ENCODE results near the gene ABCC5.
"Not testable (repeated sequence)": the region's sequence is repeated elsewhere in the genome, so short reads cannot be mapped to it uniquely, and the experiment has no call there.

ABCC5 gene

GRCh38 chr3:184018424-184018973 is 815 bp upstream of the ABCC5 start:
- DNase-seq = no peak
- intact Hi-C loops (cut with DNase I) = loop anchor here (5.0 to 10.0 kb wide), 2 partner anchors 116 to 121 kb away; partner anchors contain the start of gene EIF2B5

DNA sequence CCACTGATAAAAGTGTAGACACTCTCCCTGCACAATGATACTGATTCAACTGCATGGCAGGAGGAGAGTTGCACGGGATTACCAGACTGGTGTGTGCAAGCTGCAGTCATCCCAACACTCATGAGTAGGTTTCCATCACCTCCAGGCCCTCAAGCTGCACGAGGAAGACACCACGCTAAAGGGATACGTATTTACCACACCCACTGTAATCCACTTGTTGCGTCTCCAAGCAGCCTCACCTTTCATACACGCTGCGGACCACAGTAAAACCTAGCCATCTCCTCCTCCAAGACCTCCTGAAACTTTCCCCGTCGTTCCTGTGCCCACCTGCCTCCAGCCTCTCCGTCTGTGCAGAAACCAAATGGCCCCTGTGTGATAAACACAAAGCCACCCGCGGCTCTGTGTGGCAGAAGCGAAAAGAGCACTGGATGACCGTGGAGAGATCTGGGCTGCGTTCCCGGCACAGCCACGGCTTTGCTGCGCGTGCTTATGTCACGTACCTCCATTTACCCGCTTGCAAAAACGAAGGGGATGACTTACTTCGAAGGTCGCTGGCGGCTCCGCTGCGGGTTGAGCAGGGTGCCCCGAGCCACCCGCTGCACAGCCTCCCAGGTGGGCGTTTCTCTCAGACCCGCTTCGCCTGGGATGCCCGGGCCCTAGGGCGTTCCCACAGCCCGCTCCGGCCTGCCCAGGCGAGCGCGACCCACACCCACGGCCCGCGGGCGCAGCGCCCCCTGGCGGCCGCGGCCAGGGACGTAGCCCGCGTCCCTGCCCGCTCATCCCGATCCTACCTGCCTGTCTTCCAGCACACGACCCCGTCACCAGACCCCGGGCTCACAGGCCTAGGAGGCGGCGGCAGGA is 643 bp downstream of the ABCC5 start:
- peak; percentile 5 to 84 (median 60) for DNase-seq
- intact Hi-C loops (cut with DNase I) = loop anchor here (5.0 to 10.0 kb wide), 2 partner anchors 118 to 120 kb away; partner anchors contain the start of gene EIF2B5

DNA sequence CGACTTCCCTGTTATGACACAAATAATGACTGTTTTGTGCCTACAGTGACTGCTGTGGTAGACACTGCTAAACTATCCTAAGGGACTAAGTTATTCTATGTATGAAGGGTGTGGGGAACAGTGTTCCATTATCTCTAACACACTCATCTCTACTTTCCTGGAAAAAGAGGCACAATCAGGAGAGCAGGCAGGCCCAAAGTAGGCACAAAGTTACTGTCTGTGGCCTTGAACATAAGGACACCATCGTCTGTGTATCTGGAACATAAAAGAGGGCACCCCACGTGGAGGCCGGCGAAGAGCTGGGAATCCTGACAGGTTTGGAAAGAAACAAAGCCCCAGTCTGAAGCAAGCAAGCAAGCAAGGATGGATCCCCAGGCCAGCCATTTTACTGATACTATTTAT is 1.5 kb downstream of the ABCC5 start:
- DNase-seq = no peak
- intact Hi-C loops (cut with DNase I) = loop anchor here (5.0 to 10.0 kb wide), 2 partner anchors 119 kb away; partner anchors contain the start of gene EIF2B5

- no peak for DNase-seq
Measured at GRCh38 chr3:184015381-184016019, 2.2 kb downstream of the ABCC5 start.

DNA sequence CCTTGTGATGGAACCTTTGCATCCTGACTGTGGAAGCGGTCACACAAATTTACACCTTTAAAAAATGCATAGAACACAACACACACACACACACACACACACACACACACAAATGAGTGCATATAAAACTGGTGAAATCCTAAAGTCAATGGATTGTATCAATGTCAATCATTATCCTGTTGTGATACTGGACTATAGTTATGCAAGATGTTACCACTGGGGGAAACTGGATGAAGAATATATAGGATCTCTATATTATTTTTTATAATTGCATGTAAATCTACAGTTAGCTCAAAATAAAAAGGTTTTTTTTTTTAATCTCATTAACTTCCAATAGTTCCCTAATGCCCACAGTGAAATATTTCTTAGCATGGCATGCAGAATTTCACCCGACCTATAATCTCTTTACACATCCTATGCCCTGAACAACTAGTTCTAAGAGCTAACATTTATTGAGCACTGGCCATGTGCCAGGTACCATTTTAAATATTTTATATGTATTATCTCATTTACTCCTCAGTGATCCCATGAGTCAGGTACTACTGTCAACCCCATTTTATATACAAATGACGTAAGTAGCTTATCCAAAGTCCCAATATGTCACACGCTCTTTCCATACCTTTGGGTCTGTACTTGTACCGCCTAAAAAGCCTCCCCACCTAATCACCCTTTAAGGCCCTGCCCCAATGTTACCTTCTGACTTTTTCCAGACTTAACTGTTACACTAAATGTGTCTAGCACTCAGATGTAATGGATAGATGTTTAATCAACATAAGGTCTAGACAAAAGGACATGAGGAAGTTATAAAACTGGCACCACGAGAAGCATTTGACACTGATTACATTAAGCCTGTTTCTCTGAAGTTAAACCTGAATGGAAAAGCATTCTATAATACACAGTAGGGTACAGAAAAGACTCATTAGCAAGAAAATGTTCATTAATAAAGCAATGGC is 5.5 kb downstream of the ABCC5 start:
- intact Hi-C loops (cut with DNase I) = loop anchor here (10.0 kb wide), 1 partner anchor 123 kb away; the partner anchor contains the start of gene EIF2B5
- DNase-seq = no peak

More at GRCh38 chr3:184015381-184016019, 2.2 kb downstream of the ABCC5 start:
- intact Hi-C loops (cut with DNase I) = loop anchor here (5.0 to 10.0 kb wide), 2 partner anchors 118 to 119 kb away; partner anchors contain the start of gene EIF2B5

- no peak for DNase-seq
- intact Hi-C loops (cut with DNase I) = loop anchor here (10.0 kb wide), 1 partner anchor 123 kb away; the partner anchor contains the start of gene EIF2B5
Measured at GRCh38 chr3:184011230-184011876, 6.3 kb downstream of the ABCC5 start.

GRCh38 chr3:184008161-184008560 is 9.5 kb downstream of the ABCC5 start:
- no peak for DNase-seq
- intact Hi-C loops (cut with DNase I) = no loop called here

GRCh38 chr3:184007143-184007813 is 10.4 kb downstream of the ABCC5 start:
- DNase-seq; intact Hi-C loops (cut with DNase I): not testable (repeated sequence)

GRCh38 chr3:184005941-184006507 is 11.7 kb downstream of the ABCC5 start:
- peak in 38 of 42 donors; percentile 14 to 71 (median 38) for DNase-seq
- intact Hi-C loops (cut with DNase I) = no loop called here

- intact Hi-C loops (cut with DNase I) = no loop called here
Measured at GRCh38 chr3:184004476-184004875, 13.2 kb downstream of the ABCC5 start.

DNA sequence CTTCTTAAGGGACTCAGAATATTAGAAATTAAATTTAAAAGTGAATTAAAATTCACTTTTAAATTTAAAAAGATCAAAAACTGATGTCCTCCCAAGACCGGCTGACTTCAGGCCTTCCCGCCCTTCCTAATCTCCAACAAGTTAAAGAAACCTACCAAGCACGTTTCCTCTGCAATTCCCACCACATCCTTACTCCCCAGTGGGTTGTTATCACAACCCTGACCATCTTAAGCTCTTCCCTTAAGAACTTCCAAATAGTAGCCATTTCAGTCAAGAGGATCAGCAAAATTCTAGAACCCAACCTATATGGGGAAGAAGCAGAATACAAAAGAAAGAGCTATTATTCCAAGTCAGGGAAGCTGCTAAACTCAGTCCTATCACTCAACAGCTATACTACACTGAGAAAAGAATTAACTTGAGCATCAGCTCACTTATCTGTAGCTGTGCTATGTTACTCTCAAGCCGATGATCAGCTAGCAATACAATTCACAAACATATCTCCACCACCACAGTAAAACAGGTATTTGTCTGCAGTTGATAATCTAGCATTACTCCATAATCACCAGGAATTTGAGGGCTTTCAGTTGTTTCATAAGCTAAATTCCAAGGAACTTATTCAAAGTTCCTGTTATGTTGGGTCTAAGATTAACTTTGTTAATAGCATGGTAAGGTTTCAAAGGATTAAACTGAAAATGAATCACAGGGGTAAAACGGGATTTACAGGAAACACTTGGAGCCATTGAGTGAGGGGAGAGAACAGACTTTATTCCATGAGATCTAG is 14.3 kb downstream of the ABCC5 start:
- intact Hi-C loops (cut with DNase I) = no loop called here
- no peak for DNase-seq

More at GRCh38 chr3:184004476-184004875, 13.2 kb downstream of the ABCC5 start:
- peak in 1 of 42 donors; percentile 24 for DNase-seq

DNA sequence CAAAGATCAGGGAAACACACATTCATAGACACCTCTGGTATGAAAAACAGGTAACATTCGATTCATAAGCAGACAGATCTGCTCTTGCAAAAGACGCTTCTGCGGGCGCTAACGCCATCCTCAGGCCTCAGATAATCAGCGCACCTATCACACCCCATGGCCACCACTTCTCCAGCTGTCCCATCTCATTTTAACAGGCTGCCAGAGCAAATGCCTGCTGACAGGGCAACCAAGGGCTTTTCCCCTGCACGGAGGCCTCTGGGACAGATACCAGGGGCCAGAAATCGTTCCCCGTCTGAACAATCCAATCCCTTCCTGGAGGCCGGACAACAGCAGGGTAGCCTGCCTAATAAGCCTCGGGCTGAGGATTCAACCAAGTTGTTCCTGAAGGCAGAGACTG is 15.2 kb downstream of the ABCC5 start:
- DNase-seq = no peak
- intact Hi-C loops (cut with DNase I) = no loop called here

DNA sequence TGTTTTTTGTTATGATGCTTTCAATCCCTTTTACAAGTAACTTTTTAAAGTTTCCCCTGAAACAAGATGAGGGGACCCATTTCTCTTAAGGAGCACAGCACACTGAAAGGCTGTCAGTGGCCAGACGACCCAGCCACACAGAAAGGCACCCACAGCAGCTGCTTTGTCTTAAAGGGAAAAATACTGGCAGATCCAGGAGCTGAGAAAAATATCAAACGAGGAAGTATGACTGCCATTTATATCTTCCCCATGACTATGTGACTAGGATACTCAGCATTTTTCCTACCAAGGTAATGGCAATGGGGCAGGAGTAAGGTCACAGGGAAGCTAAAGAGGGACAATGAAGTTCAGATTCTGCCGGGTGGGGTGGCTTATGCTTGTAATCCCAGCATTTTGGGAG is 15.9 kb downstream of the ABCC5 start:
- intact Hi-C loops (cut with DNase I) = no loop called here
- no peak for DNase-seq

- DNase-seq = no peak
- intact Hi-C loops (cut with DNase I) = no loop called here
Measured at GRCh38 chr3:183991403-183991802, 26.3 kb downstream of the ABCC5 start.

- DNase-seq = no peak
- intact Hi-C loops (cut with DNase I) = no loop called here
Measured at GRCh38 chr3:183988216-183988790, 29.4 kb downstream of the ABCC5 start.
